Lower leg skin (tissue), 4 donors: ENCODE data around the gene DISC1. TPM values are rescaled to one million over a fixed set of nuclear protein-coding genes. Genes with fewer than 3 reads are reported as not detected.
"Not testable (repeated sequence)": the region's sequence is repeated elsewhere in the genome, so short reads cannot be mapped to it uniquely, and the experiment has no call there.

Experiments used
- DNase-seq, 2 donors: peaks; one replicate each; pipeline ENCODE4 v3.0.0-alpha.2; 2019; ENCODE audit warnings: low spot score in 2 of 2
- H3K4me3 ChIP-seq: fragments of 200-600 bp; sonication (generic); 2 replicates; pipeline ENCODE4 v1.5.1; 2017; ENCODE audit warnings: mild to moderate bottlenecking, low read depth; ENCODE audit not compliant: poor library complexity, severe bottlenecking
- POLR2A ChIP-seq, 2 donors: fragments of 450-650 bp; IDR thresholded peaks; one replicate each; pipeline ENCODE4 v1.6.1; 2016 to 2017; ENCODE audit warnings: antibody characterized with exemption in 2 of 2, mild to moderate bottlenecking in 1 of 2, moderate library complexity in 1 of 2
- WGBS, 2 donors: methylation state at CpG; one replicate each; pipeline ENCODE4 v1.1.5; 2018; 5-methylcytosine and 5-hydroxymethylcytosine counted together
- intact Hi-C: fragments of 100-400 bp; cut with DNase I; formaldehyde crosslinking; loops from one replicate; pipeline ENCODE4 v1.15.0; 2023; ENCODE audit warnings: low total_unique reads
- total RNA-seq, 4 donors: library from RNA; depleted of rRNA; stranded (reverse); fragments of >200 nt; gene quantifications; one replicate each; pipeline ENCODE4 v1.1.0, GENCODE V29; 2016
- TF ChIP-seq, protein P1 (sequence below), 3 donors: fragments of 450-650 bp; IDR thresholded peaks; one replicate each; pipeline ENCODE4 v1.5.1; 2016; ENCODE audit warnings: antibody characterized with exemption in 3 of 3, mild to moderate bottlenecking in 3 of 3, moderate library complexity in 2 of 3

Gene DISC1
- total RNA-seq, 4 donors from 2014 or later = 1.6 to 7.4 (median 3.5) TPM

DNA sequence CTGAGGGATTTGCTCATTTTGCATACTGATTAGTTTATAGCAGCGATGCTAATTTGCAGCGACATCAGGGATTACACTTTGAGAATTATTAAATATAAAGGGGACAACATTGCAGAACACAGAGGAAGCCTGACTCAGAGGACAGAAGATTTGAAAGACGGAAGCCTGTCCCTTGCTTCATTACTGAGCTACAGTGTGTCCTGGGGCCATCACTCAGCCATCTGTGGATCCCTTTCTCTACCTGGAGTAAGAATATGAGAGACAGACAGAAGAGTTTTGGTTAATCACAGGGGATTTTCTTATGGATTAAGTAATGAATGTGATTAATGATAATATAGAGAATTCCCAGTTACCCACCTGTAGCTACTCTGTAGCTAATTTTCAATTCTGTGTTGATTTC is 134.7 kb downstream of the DISC1 start:
- no peak for TF ChIP-seq POLR2A (IDR thresholded peaks at IDR 0.05)
- TF ChIP-seq, protein P1, sequence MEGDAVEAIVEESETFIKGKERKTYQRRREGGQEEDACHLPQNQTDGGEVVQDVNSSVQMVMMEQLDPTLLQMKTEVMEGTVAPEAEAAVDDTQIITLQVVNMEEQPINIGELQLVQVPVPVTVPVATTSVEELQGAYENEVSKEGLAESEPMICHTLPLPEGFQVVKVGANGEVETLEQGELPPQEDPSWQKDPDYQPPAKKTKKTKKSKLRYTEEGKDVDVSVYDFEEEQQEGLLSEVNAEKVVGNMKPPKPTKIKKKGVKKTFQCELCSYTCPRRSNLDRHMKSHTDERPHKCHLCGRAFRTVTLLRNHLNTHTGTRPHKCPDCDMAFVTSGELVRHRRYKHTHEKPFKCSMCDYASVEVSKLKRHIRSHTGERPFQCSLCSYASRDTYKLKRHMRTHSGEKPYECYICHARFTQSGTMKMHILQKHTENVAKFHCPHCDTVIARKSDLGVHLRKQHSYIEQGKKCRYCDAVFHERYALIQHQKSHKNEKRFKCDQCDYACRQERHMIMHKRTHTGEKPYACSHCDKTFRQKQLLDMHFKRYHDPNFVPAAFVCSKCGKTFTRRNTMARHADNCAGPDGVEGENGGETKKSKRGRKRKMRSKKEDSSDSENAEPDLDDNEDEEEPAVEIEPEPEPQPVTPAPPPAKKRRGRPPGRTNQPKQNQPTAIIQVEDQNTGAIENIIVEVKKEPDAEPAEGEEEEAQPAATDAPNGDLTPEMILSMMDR (IDR thresholded peaks at IDR 0.05) = no peak
- 74 to 90% methylated on average over 3 of the region's 3 CpGs for WGBS, 2 donors
- DNase-seq = no peak
- intact Hi-C loops = no loop called here
- H3K4me3 ChIP-seq = no peak overlapping the region

DNA sequence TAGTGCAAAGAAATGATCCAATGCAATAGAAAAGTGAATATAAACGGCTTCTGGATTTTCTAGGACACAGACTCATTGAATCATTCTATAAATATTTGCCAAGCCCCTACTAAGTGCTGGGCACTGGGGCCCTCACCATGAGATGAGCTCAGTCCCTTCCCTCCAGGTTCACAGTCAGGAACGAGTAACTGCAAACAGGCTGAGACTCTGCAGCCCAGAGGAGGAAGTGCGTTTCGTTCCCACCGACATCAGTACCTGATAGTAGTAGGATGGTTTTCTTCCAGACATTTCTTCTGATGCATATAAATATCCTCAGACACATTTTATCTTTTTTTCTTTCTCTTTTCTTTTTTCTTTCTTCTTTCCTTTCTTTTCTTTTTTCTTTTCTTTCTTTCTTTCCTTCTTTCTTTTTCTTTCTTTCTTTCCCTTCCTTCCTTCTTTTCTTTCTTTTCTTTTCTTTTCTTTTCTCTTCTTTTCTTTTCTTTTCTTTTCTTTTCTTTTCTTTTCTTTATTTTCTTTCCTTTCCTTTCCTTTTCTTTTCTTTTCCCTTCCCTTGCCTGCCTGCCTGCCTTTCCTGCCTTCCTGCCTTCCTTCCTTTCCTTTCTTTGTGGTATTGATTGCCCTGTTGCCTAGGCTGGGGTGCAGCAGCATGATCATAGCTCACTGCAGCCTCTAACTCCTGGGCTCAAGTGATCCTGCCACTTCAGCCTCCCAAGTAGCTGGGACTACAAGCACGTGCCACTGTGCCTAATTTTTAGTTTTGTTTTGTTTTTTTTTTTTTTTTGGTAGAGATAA is 135.4 kb downstream of the DISC1 start:
- no peak overlapping the region for H3K4me3 ChIP-seq
- intact Hi-C loops = no loop called here
- WGBS, 2 donors = 87 to 91% methylated on average over 6 of the region's 6 CpGs
- no peak for DNase-seq
- TF ChIP-seq, protein P1 (IDR thresholded peaks at IDR 0.05) = no peak
- TF ChIP-seq POLR2A (IDR thresholded peaks at IDR 0.05) = no peak

DNA sequence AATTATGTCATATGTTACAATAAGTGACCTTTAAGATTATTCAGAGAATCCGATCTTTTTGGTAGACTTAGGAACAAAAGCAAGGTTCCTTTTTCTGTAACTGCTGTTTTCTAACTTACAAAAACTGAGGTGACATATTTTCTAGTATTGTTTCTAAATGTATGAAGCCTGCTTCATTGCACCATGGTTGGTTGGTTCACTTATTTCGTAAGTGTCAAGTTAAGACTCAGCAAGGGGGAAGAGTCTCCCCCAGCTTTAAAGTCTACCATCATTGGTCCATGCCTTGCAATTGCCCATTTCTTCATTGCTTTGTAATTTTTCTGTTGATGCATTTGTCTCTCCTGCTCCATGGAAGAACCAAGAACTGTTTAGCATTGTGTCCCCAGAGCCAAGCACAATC is 136.9 kb downstream of the DISC1 start:
- no peak for TF ChIP-seq POLR2A (IDR thresholded peaks at IDR 0.05)
- TF ChIP-seq, protein P1 (IDR thresholded peaks at IDR 0.05) = no peak
- intact Hi-C loops = no loop called here
- WGBS, 2 donors = 93 to 96% methylated on average over 2 of the region's 2 CpGs
- no peak overlapping the region for H3K4me3 ChIP-seq
- DNase-seq = no peak

DNA sequence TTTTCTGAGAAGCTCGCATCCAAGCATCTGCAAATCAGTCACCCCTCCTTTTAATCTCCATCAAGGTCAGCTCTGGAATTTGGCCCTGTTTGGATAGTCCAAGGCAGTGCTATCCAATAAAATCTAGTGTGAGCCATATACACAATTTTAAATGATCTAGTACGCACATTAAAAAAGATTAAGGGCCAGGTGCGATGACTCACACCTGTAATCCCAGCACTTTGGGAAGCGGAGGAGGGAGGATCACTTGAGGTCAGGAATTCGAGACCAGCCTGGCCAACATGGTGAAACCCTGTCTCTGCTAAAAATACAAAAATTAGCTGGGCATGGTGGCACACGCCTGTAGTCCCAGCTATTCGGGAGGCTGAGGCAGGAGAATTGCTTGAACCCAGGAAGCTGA is 139.2 kb downstream of the DISC1 start:
- WGBS, 2 donors = 84 to 88% methylated on average over 7 of the region's 7 CpGs
- DNase-seq, intact Hi-C loops, H3K4me3 ChIP-seq: not testable (repeated sequence)

DNA sequence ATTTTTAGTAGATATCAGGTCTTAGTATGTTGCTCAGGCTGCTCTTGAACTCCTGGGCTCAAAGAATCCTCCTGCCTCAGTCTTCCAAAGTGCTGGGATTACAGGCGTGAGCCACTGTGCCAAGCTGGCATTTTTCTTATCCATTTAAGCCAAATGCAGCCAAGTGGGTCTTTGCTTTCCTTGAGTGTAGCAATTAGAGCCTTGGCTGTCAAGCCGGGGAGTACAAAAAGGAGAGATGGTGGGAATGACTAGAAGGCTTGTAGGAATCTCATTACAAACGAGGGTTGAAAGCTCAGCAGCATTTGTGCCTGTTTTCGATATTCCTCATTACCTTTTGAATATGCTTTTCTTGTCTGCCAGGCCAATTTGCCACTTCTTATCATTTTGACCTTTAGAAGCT is 140.9 kb downstream of the DISC1 start:
- intact Hi-C loops = no loop called here
- WGBS, 2 donors = 89 to 92% methylated on average over 4 of the region's 4 CpGs
- DNase-seq = no peak
- no peak overlapping the region for H3K4me3 ChIP-seq
- TF ChIP-seq, protein P1 (IDR thresholded peaks at IDR 0.05) = no peak
- TF ChIP-seq POLR2A (IDR thresholded peaks at IDR 0.05) = no peak

DNA sequence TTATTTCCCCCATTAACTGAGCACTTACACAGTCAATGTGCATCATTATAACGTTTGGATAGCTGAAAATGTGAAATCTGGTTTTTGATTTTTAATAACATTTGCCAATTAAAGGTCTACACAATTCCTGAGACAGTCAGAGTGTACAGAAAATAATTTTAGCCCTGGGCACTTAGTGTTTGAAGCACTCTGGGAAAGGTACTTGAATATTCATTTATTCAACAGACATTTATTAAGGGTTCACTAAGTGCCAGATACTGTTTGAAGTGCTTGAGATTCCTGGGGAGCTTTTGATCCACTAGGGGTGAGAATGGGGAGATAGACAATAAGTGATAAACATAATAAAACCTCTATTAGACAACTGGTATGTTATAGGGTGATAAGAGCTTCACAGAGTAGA is 141.8 kb downstream of the DISC1 start:
- H3K4me3 ChIP-seq = no peak overlapping the region
- WGBS, 2 donors = 69% methylated on average over 1 of the region's 1 CpG
- intact Hi-C loops = no loop called here
- DNase-seq = no peak
- TF ChIP-seq POLR2A (IDR thresholded peaks at IDR 0.05) = no peak
- TF ChIP-seq, protein P1 (IDR thresholded peaks at IDR 0.05) = no peak
